Urothelium cell line (cell line): ENCODE results near the gene SLCO2A1.
"Not testable (repeated sequence)": the region's sequence is repeated elsewhere in the genome, so short reads cannot be mapped to it uniquely, and the experiment has no call there.

Experiments used
- DNase-seq: peaks from one replicate; pipeline ENCODE4 v3.0.0; 2011; ENCODE audit warnings: low spot score, mixed read lengths
- FAIRE-seq: peaks from 2 replicates; lab custom pipeline; 2011; peaks lifted over from hg19 to GRCh38; lab: Jason Lieb, UNC

The SLCO2A1 gene

GRCh38 chr3:134029734-134030378, at the start of gene SLCO2A1:
Gene SLCO2A1, minus strand, starts transcription at chr3:134029925. Its CDS starts 123 bp downstream, at chr3:134029802.
- FAIRE-seq (no peak), DNase-seq (peak; percentile 70)

GRCh38 chr3:134079111-134079547, 49.4 kb upstream of the SLCO2A1 start:
- FAIRE-seq (no peak), DNase-seq (no peak)

GRCh38 chr3:134078169-134078831, 48.6 kb upstream of the SLCO2A1 start:
- DNase-seq = no peak
- no peak for FAIRE-seq

- DNase-seq (no peak), FAIRE-seq (no peak)
Measured at GRCh38 chr3:134077649-134078161, 48.0 kb upstream of the SLCO2A1 start.

GRCh38 chr3:134076851-134077250, 47.1 kb upstream of the SLCO2A1 start:
- no peak for DNase-seq
- no peak for FAIRE-seq

GRCh38 chr3:134075846-134076245, 46.1 kb upstream of the SLCO2A1 start:
- DNase-seq = no peak
- FAIRE-seq = no peak

GRCh38 chr3:134075568-134075825, 45.8 kb upstream of the SLCO2A1 start:
- DNase-seq (no peak), FAIRE-seq (no peak)

GRCh38 chr3:134074790-134075567, 45.3 kb upstream of the SLCO2A1 start:
- FAIRE-seq (no peak), DNase-seq (no peak)

- DNase-seq (no peak), FAIRE-seq (no peak)
Measured at GRCh38 chr3:134074001-134074789, 44.5 kb upstream of the SLCO2A1 start.

- DNase-seq = no peak
- FAIRE-seq = no peak
Measured at GRCh38 chr3:134073583-134073945, 43.8 kb upstream of the SLCO2A1 start.

- DNase-seq = no peak
- no peak for FAIRE-seq
Measured at GRCh38 chr3:134072881-134073582, 43.3 kb upstream of the SLCO2A1 start.

- not testable (repeated sequence) for DNase-seq, FAIRE-seq
Measured at GRCh38 chr3:134070281-134070680, 40.6 kb upstream of the SLCO2A1 start.

GRCh38 chr3:134068429-134068828, 38.7 kb upstream of the SLCO2A1 start:
- no peak for DNase-seq
- FAIRE-seq = no peak

GRCh38 chr3:134067531-134068161, 37.9 kb upstream of the SLCO2A1 start:
- DNase-seq = no peak
- FAIRE-seq = no peak

- DNase-seq (no peak), FAIRE-seq (no peak)
Measured at GRCh38 chr3:134066651-134067530, 37.2 kb upstream of the SLCO2A1 start.

- DNase-seq = no peak
- FAIRE-seq = no peak
Measured at GRCh38 chr3:134066158-134066541, 36.4 kb upstream of the SLCO2A1 start.

GRCh38 chr3:134065252-134066157, 35.8 kb upstream of the SLCO2A1 start:
- DNase-seq (no peak), FAIRE-seq (no peak)

- FAIRE-seq = no peak
- DNase-seq = no peak
Measured at GRCh38 chr3:134064081-134064480, 34.4 kb upstream of the SLCO2A1 start.
